Spinal cord (tissue), 10 donors: ENCODE data around the gene PGBD5. TPM values are rescaled to one million over a fixed set of nuclear protein-coding genes. Genes with fewer than 3 reads are reported as not detected.
"Not testable (repeated sequence)": the region's sequence is repeated elsewhere in the genome, so short reads cannot be mapped to it uniquely, and the experiment has no call there.

Experiments used
- DNase-seq, 6 donors: peaks; one replicate each; pipeline versions ENCODE4 v3.0.0 to v3.0.0-alpha.2; 2013 to 2015; ENCODE audit warnings: low spot score in 6 of 6, low read depth in 4 of 6
- H3K27ac ChIP-seq: one replicate; pipeline ENCODE4 v1.5.1; 2013; ENCODE audit warnings: low read depth, low read length, control low read depth
- H3K27me3 ChIP-seq: one replicate; pipeline ENCODE4 v1.6.1; 2013; ENCODE audit warnings: low read length; ENCODE audit not compliant: control insufficient read depth, insufficient read depth
- H3K36me3 ChIP-seq: one replicate; pipeline ENCODE4 v1.6.1; 2013; ENCODE audit warnings: low read length; ENCODE audit not compliant: control insufficient read depth, insufficient read depth
- H3K4me1 ChIP-seq: one replicate; pipeline ENCODE4 v1.6.1; 2013; ENCODE audit warnings: low read length; ENCODE audit not compliant: control insufficient read depth, insufficient read depth
- H3K4me3 ChIP-seq: one replicate; pipeline ENCODE4 v1.5.1; 2013; ENCODE audit warnings: low read depth, low read length, control low read depth
- H3K9me3 ChIP-seq: one replicate; pipeline ENCODE4 v1.6.1; 2013; ENCODE audit warnings: low read length; ENCODE audit not compliant: control insufficient read depth, insufficient read depth
- WGBS: methylation state at CpG from one replicate; pipeline ENCODE4 v1.1.5; 2013; ENCODE audit warnings: missing lambda C conversion rate; ENCODE audit not compliant: insufficient coverage; 5-methylcytosine and 5-hydroxymethylcytosine counted together
- polyA plus RNA-seq, 2 donors: library from polyadenylated mRNA; unstranded; fragments of 120-200 nt; gene quantifications; one replicate each; pipeline ENCODE4 v1.2.1, GENCODE V29; 2013; ENCODE audit not compliant: insufficient read length in 2 of 2
- total RNA-seq, 2 donors: library from RNA; depleted of rRNA in 1 of 2; stranded (reverse); fragments of 120-200 nt in 1 of 2; fragments of >200 nt in 1 of 2; gene quantifications; one replicate each; pipeline versions ENCODE4 v1.2.3 to v1.2.4, GENCODE V29; 2013 to 2014
- donor health status: healthy.

Gene PGBD5
- total and polyA plus RNA-seq, 4 donors: 4.3 to 22.6 (median 16.1) TPM

GRCh38 chr1:230420372-230420771 is 5.8 kb downstream of the PGBD5 start:
- H3K36me3 ChIP-seq, H3K27ac ChIP-seq, H3K9me3 ChIP-seq, DNase-seq, H3K4me3 ChIP-seq: not testable (repeated sequence)
- 100% methylated on average over 1 of the region's 2 CpGs for WGBS
- peaks cover 25% of the 10 kb centered on the region for H3K4me1 ChIP-seq
- H3K27me3 ChIP-seq: peaks cover 25% of the 10 kb centered on the region

- H3K27me3 ChIP-seq: peaks cover 2% of the 10 kb centered on the region
- H3K4me3 ChIP-seq: no peak overlapping the region
- H3K9me3 ChIP-seq: peaks cover 1% of the 10 kb centered on the region
- DNase-seq: no peak
- WGBS: 87% methylated on average over 7 of the region's 7 CpGs
- H3K27ac ChIP-seq: no peak overlapping the region
- H3K36me3 ChIP-seq: no peaks in the 10 kb centered on the region
- no peaks in the 10 kb centered on the region for H3K4me1 ChIP-seq
These were observed 9.7 kb downstream of the PGBD5 start for GRCh38 chr1:230416430-230416829.

GRCh38 chr1:230415405-230416132 is 10.6 kb downstream of the PGBD5 start:
- H3K4me1 ChIP-seq: no peaks in the 10 kb centered on the region
- H3K27me3 ChIP-seq: no peaks in the 10 kb centered on the region
- no peak overlapping the region for H3K4me3 ChIP-seq
- no peak for DNase-seq
- H3K27ac ChIP-seq: no peak overlapping the region
- peaks cover 1% of the 10 kb centered on the region for H3K9me3 ChIP-seq
- no peaks in the 10 kb centered on the region for H3K36me3 ChIP-seq
- 100% methylated on average over 1 of the region's 2 CpGs for WGBS

GRCh38 chr1:230414694-230415093 is 11.4 kb downstream of the PGBD5 start:
- Histone ChIP-seq H3K4me3 (no peak overlapping the region), H3K27ac (no peak overlapping the region)
- peak in 1 of 6 donors; percentile 28 for DNase-seq

GRCh38 chr1:230414102-230414501 is 12.0 kb downstream of the PGBD5 start:
- Histone ChIP-seq H3K4me3 (no peak overlapping the region), H3K36me3 (no peaks in the 10 kb centered on the region), H3K4me1 (no peaks in the 10 kb centered on the region), H3K27me3 (no peaks in the 10 kb centered on the region), H3K9me3 (no peaks in the 10 kb centered on the region), H3K27ac (no peak overlapping the region)
- WGBS: 100% methylated on average over 2 of the region's 4 CpGs
- DNase-seq: no peak

More at GRCh38 chr1:230414694-230415093, 11.4 kb downstream of the PGBD5 start:
- Histone ChIP-seq H3K27me3 (no peaks in the 10 kb centered on the region), H3K9me3 (no peaks in the 10 kb centered on the region), H3K36me3 (no peaks in the 10 kb centered on the region), H3K4me1 (no peaks in the 10 kb centered on the region)
- 83% methylated on average over 1 of the region's 4 CpGs for WGBS

GRCh38 chr1:230413061-230413460 is 13.1 kb downstream of the PGBD5 start:
- Histone ChIP-seq H3K27me3 (no peaks in the 10 kb centered on the region), H3K4me3 (no peak overlapping the region), H3K9me3 (no peaks in the 10 kb centered on the region), H3K4me1 (no peaks in the 10 kb centered on the region), H3K27ac (no peak overlapping the region), H3K36me3 (no peaks in the 10 kb centered on the region)
- WGBS: 89% methylated on average over 1 of the region's 6 CpGs
- no peak for DNase-seq

- H3K4me1 ChIP-seq: no peaks in the 10 kb centered on the region
These were observed 17.2 kb downstream of the PGBD5 start for GRCh38 chr1:230408971-230409370.

GRCh38 chr1:230407351-230407750 is 18.8 kb downstream of the PGBD5 start:
- Histone ChIP-seq H3K27me3 (no peaks in the 10 kb centered on the region), H3K4me1 (no peaks in the 10 kb centered on the region), H3K9me3 (no peaks in the 10 kb centered on the region), H3K4me3 (no peak overlapping the region), H3K36me3 (no peaks in the 10 kb centered on the region), H3K27ac (no peak overlapping the region)
- DNase-seq: peak in 2 of 6 donors; percentile 55 to 81
- no CpG with 5 or more reads among the region's 2 CpGs for WGBS

More at GRCh38 chr1:230408971-230409370, 17.2 kb downstream of the PGBD5 start:
- DNase-seq: no peak
- no peaks in the 10 kb centered on the region for H3K36me3 ChIP-seq
- no peak overlapping the region for H3K27ac ChIP-seq
- H3K4me3 ChIP-seq: no peak overlapping the region
- WGBS: no CpG with 5 or more reads among the region's 2 CpGs
- H3K27me3 ChIP-seq: no peaks in the 10 kb centered on the region
- H3K9me3 ChIP-seq: no peaks in the 10 kb centered on the region

- not testable (repeated sequence) for H3K27me3 ChIP-seq, DNase-seq, H3K27ac ChIP-seq, H3K4me1 ChIP-seq, H3K4me3 ChIP-seq, H3K36me3 ChIP-seq, H3K9me3 ChIP-seq
- 94% methylated on average over 2 of the region's 11 CpGs for WGBS
These were observed 19.4 kb downstream of the PGBD5 start for GRCh38 chr1:230406727-230407126.

- Histone ChIP-seq H3K4me3 (no peak overlapping the region), H3K27ac (no peak overlapping the region), H3K4me1 (peaks cover 15% of the 10 kb centered on the region), H3K27me3 (no peaks in the 10 kb centered on the region), H3K9me3 (no peaks in the 10 kb centered on the region), H3K36me3 (peaks cover 18% of the 10 kb centered on the region)
- no peak for DNase-seq
- WGBS: 83% methylated on average over 3 of the region's 7 CpGs
These were observed 22.7 kb downstream of the PGBD5 start for GRCh38 chr1:230403442-230403841.
